Thyroid gland (tissue), 4 donors: Measurements from ENCODE around the gene OR10H2. TPM values are rescaled to one million over a fixed set of nuclear protein-coding genes. Genes with fewer than 3 reads are reported as not detected.

Source experiments
- DNase-seq, 2 donors: peaks; one replicate each; pipeline ENCODE4 v3.0.0-alpha.2; 2019
- H3K27ac ChIP-seq, 3 donors: fragments of 200-600 bp; sonication (generic); 1 replicate in 2 of 3; 2 replicates in 1 of 3; pipeline ENCODE4 v1.5.1; 2016 to 2019; ENCODE audit warnings: mild to moderate bottlenecking in 1 of 3, moderate library complexity in 1 of 3
- H3K27me3 ChIP-seq: fragments of 200-600 bp; sonication (generic); one replicate; pipeline ENCODE4 v1.5.1; 2019
- H3K36me3 ChIP-seq, 2 donors: fragments of 200-600 bp; sonication (generic); one replicate each; pipeline ENCODE4 v1.5.1; 2016 to 2019
- H3K4me1 ChIP-seq, 2 donors: fragments of 200-600 bp; sonication (generic); one replicate each; pipeline ENCODE4 v1.5.1; 2017 to 2019
- H3K4me3 ChIP-seq, 3 donors: fragments of 200-600 bp; sonication (generic); replicated peaks in 1 of 3; 1 replicate in 2 of 3; 2 replicates in 1 of 3; pipeline ENCODE4 v1.5.1; 2016; ENCODE audit warnings: mild to moderate bottlenecking in 1 of 3
- H3K9me3 ChIP-seq: fragments of 200-600 bp; sonication (generic); one replicate; pipeline ENCODE4 v1.5.1; 2017
- CTCF ChIP-seq, 6 experiments: fragments of 200-600 bp in 3 of 6; fragments of 450-650 bp in 3 of 6; sonication (generic) in 3 of 6; IDR thresholded peaks; one replicate each; pipeline ENCODE4 v1.5.1; 2016 to 2019; ENCODE audit warnings: antibody characterized with exemption in 6 of 6, mild to moderate bottlenecking in 2 of 6, inconsistent platforms in 1 of 6, moderate library complexity in 1 of 6
- POLR2A ChIP-seq, 2 donors: fragments of 450-650 bp; IDR thresholded peaks; one replicate each; pipeline ENCODE4 v1.6.1; 2017; ENCODE audit warnings: antibody characterized with exemption in 2 of 2, mild to moderate bottlenecking in 2 of 2, moderate library complexity in 1 of 2
- WGBS, 2 donors: methylation state at CpG; one replicate each; pipeline ENCODE4 v1.1.5; 2017; 5-methylcytosine and 5-hydroxymethylcytosine counted together
- intact Hi-C: fragments of 100-400 bp; cut with DNase I; formaldehyde crosslinking; loops from one replicate; pipeline ENCODE4 v1.15.1; 2023
- total RNA-seq, 4 donors: library from RNA; depleted of rRNA; stranded (reverse); fragments of >200 nt; gene quantifications; one replicate each; pipeline ENCODE4 v1.2.3, GENCODE V29; 2016

The OR10H2 gene
- total RNA-seq, 4 donors from 2014 or later: not detected

GRCh38 chr19:15732388-15732787, 4.6 kb downstream of the OR10H2 start:
- WGBS, 2 donors: 13% methylated on average over 1 of the region's 1 CpG; no CpG with 5 or more reads in 1 of the 2 donors
- H3K27ac ChIP-seq: no peak overlapping the region
- H3K4me1 ChIP-seq: no peaks in the 10 kb centered on the region
- no peak for TF ChIP-seq CTCF (IDR thresholded peaks at IDR 0.05)
- TF ChIP-seq POLR2A (IDR thresholded peaks at IDR 0.05): no peak
- no peak overlapping the region for H3K4me3 ChIP-seq
- no peaks in the 10 kb centered on the region for H3K36me3 ChIP-seq
- H3K9me3 ChIP-seq: no peaks in the 10 kb centered on the region
- no peaks in the 10 kb centered on the region for H3K27me3 ChIP-seq
- intact Hi-C loops: no loop called here
- DNase-seq: no peak

- WGBS, 2 donors: 59 to 65% methylated on average over 6 of the region's 6 CpGs
- Histone ChIP-seq H3K4me1 (no peaks in the 10 kb centered on the region), H3K36me3 (no peaks in the 10 kb centered on the region), H3K27me3 (no peaks in the 10 kb centered on the region), H3K9me3 (no peaks in the 10 kb centered on the region), H3K27ac (no peak overlapping the region), H3K4me3 (no peak overlapping the region)
- TF ChIP-seq POLR2A (IDR thresholded peaks at IDR 0.05) (no peak), CTCF (IDR thresholded peaks at IDR 0.05) (no peak)
- DNase-seq: no peak
- intact Hi-C loops: no loop called here
Observed at GRCh38 chr19:15733895-15734294, 6.1 kb downstream of the OR10H2 start.

GRCh38 chr19:15737722-15738121, 9.9 kb downstream of the OR10H2 start, which contains the start of gene OR10H3:
Gene OR10H3 (plus strand): TSS chr19:15737985. CDS start chr19:15741393, 3,408 bp downstream.
- intact Hi-C loops: no loop called here
- H3K27me3 ChIP-seq: no peaks in the 10 kb centered on the region
- no peaks in the 10 kb centered on the region for H3K4me1 ChIP-seq
- H3K27ac ChIP-seq: no peak within 1 kb of the TSS
- 56 to 69% methylated on average over 4 of the region's 4 CpGs for WGBS, 2 donors
- TF ChIP-seq POLR2A (IDR thresholded peaks at IDR 0.05) (no peak), CTCF (IDR thresholded peaks at IDR 0.05) (no peak)
- H3K36me3 ChIP-seq: no peaks in the 10 kb centered on the region
- no peak for DNase-seq
- H3K4me3 ChIP-seq: no peak within 1 kb of the TSS
- no peaks in the 10 kb centered on the region for H3K9me3 ChIP-seq

GRCh38 chr19:15740785-15741184, 13.0 kb downstream of the OR10H2 start:
- Histone ChIP-seq H3K27me3 (no peaks in the 10 kb centered on the region), H3K27ac (no peak overlapping the region), H3K36me3 (no peaks in the 10 kb centered on the region), H3K4me1 (no peaks in the 10 kb centered on the region), H3K4me3 (no peak overlapping the region), H3K9me3 (no peaks in the 10 kb centered on the region)
- WGBS, 2 donors: 57 to 60% methylated on average over 1 of the region's 1 CpG
- intact Hi-C loops: no loop called here
- no peak for TF ChIP-seq CTCF (IDR thresholded peaks at IDR 0.05)
- TF ChIP-seq POLR2A (IDR thresholded peaks at IDR 0.05): no peak
- DNase-seq: no peak

- 81 to 83% methylated on average over 2 of the region's 2 CpGs for WGBS, 2 donors
- H3K27ac ChIP-seq: no peak overlapping the region
- no peak for TF ChIP-seq CTCF (IDR thresholded peaks at IDR 0.05)
- TF ChIP-seq POLR2A (IDR thresholded peaks at IDR 0.05): no peak
Observed at GRCh38 chr19:15748239-15748638, 20.4 kb downstream of the OR10H2 start.

More at GRCh38 chr19:15748239-15748638, 20.4 kb downstream of the OR10H2 start:
- H3K4me3 ChIP-seq: no peak overlapping the region
- H3K36me3 ChIP-seq: no peaks in the 10 kb centered on the region
- H3K9me3 ChIP-seq: no peaks in the 10 kb centered on the region
- no peaks in the 10 kb centered on the region for H3K27me3 ChIP-seq
- no peaks in the 10 kb centered on the region for H3K4me1 ChIP-seq
- intact Hi-C loops: no loop called here
- DNase-seq: no peak
